SK-N-SH (cell line): ENCODE data around the gene CHD2.

Experiments
- EP300 ChIP-seq, 2 experiments: IDR thresholded peaks; 2 replicates each; pipeline versions ENCODE4 v1.4.0 to v1.6.1; 2012; ENCODE audit warnings: borderline replicate concordance in 1 of 2, low read depth in 1 of 2, low read length in 1 of 2
- TCF12 ChIP-seq: IDR thresholded peaks from 2 replicates; pipeline ENCODE4 v1.4.0; 2012
- TF ChIP-seq, protein P1 (sequence below): fragments of 200-600 bp; sonication (generic); IDR thresholded peaks from 2 replicates; pipeline ENCODE4 v1.6.1; 2017; ENCODE audit warnings: antibody characterized with exemption, mild to moderate bottlenecking, moderate library complexity

DNA sequence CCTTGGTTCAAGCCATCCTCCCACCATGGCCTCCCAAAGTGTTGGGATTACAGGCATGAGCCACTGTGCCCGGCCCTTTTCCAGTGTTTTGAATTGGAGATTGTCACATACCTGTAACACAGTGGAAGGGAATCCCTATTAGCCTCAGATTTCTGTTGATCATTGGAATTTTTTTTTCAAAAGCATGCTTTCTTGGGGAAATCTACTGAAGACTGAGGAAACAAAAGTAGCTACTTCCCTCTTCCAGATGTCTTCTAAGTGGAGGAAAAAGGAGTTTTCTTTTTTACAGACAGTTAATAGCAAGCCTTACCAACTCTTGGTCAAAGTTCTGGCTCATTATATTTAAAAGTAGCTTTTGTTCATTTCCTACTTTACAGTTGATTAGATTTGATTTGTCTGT, 33.7 kb downstream of the CHD2 start:
- TF ChIP-seq, protein P1, sequence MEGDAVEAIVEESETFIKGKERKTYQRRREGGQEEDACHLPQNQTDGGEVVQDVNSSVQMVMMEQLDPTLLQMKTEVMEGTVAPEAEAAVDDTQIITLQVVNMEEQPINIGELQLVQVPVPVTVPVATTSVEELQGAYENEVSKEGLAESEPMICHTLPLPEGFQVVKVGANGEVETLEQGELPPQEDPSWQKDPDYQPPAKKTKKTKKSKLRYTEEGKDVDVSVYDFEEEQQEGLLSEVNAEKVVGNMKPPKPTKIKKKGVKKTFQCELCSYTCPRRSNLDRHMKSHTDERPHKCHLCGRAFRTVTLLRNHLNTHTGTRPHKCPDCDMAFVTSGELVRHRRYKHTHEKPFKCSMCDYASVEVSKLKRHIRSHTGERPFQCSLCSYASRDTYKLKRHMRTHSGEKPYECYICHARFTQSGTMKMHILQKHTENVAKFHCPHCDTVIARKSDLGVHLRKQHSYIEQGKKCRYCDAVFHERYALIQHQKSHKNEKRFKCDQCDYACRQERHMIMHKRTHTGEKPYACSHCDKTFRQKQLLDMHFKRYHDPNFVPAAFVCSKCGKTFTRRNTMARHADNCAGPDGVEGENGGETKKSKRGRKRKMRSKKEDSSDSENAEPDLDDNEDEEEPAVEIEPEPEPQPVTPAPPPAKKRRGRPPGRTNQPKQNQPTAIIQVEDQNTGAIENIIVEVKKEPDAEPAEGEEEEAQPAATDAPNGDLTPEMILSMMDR, result no peak
- TF ChIP-seq TCF12, result no peak
- TF ChIP-seq EP300 (IDR thresholded peaks at IDR 0.05; ENCODE audit: borderline replicate concordance in 1 of 2, low read depth in 1 of 2, low read length in 1 of 2), result no peak
